Testis (tissue), 3 donors: Measurements from ENCODE around the gene GARNL3. TPM values are rescaled to one million over a fixed set of nuclear protein-coding genes. Genes with fewer than 3 reads are reported as not detected.

Experiments used
- DNase-seq: peaks from one replicate; pipeline ENCODE4 v3.0.0-alpha.2; 2019
- H3K27ac ChIP-seq, 2 donors: fragments of 200-600 bp; sonication (generic); one replicate each; pipeline ENCODE4 v1.5.1; 2019
- H3K27me3 ChIP-seq: fragments of 200-600 bp; sonication (generic); one replicate; pipeline ENCODE4 v1.5.1; 2019
- H3K36me3 ChIP-seq: fragments of 200-600 bp; sonication (generic); one replicate; pipeline ENCODE4 v1.5.1; 2017; ENCODE audit warnings: low read depth; ENCODE audit errors: missing control alignments
- H3K4me1 ChIP-seq: fragments of 200-600 bp; sonication (generic); one replicate; pipeline ENCODE4 v1.5.1; 2019
- H3K4me3 ChIP-seq, 2 donors: fragments of 200-600 bp; sonication (generic); one replicate each; pipeline ENCODE4 v1.5.1; 2017 to 2019
- H3K9me3 ChIP-seq: fragments of 200-600 bp; sonication (generic); one replicate; pipeline ENCODE4 v1.5.1; 2017
- POLR2A ChIP-seq: fragments of 450-650 bp; IDR thresholded peaks from one replicate; pipeline ENCODE4 v1.6.1; 2017; ENCODE audit warnings: antibody characterized with exemption, mild to moderate bottlenecking, moderate library complexity
- WGBS, 2 donors: methylation state at CpG; one replicate each; pipeline ENCODE4 v1.1.5; 2018; 5-methylcytosine and 5-hydroxymethylcytosine counted together
- intact Hi-C: fragments of 100-400 bp; cut with DNase I; formaldehyde crosslinking; loops from one replicate; pipeline ENCODE4 v1.15.1; 2023; ENCODE audit warnings: low total_unique reads
- polyA plus RNA-seq: library from polyadenylated mRNA; stranded (reverse); fragments of 350-450 nt; fragmentation: Illumina TruSeq; extraction: RNeasy Lipid Tissue Mini Kit (QIAGEN cat#74804); gene quantifications from one replicate; pipeline ENCODE4 v1.2.3, GENCODE V29; 2014; ENCODE audit warnings: low read depth, low replicate concordance; ENCODE audit not compliant: insufficient read depth
- total RNA-seq, 2 donors: library from RNA; depleted of rRNA; stranded (reverse); fragments of >200 nt; gene quantifications; one replicate each; pipeline ENCODE4 v1.2.3, GENCODE V29; 2016
- TF ChIP-seq, protein P1 (sequence below), 3 experiments: fragments of 450-650 bp in 2 of 3; fragments of 200-600 bp in 1 of 3; sonication (generic) in 1 of 3; IDR thresholded peaks; one replicate each; pipeline ENCODE4 v1.5.1; 2016 to 2019; ENCODE audit warnings: antibody characterized with exemption in 3 of 3, mild to moderate bottlenecking in 2 of 3, moderate library complexity in 1 of 3

GARNL3 gene
- total and polyA plus RNA-seq, 3 donors from 2014 or later: 12.9 to 42.8 (median 25.9) TPM

DNA sequence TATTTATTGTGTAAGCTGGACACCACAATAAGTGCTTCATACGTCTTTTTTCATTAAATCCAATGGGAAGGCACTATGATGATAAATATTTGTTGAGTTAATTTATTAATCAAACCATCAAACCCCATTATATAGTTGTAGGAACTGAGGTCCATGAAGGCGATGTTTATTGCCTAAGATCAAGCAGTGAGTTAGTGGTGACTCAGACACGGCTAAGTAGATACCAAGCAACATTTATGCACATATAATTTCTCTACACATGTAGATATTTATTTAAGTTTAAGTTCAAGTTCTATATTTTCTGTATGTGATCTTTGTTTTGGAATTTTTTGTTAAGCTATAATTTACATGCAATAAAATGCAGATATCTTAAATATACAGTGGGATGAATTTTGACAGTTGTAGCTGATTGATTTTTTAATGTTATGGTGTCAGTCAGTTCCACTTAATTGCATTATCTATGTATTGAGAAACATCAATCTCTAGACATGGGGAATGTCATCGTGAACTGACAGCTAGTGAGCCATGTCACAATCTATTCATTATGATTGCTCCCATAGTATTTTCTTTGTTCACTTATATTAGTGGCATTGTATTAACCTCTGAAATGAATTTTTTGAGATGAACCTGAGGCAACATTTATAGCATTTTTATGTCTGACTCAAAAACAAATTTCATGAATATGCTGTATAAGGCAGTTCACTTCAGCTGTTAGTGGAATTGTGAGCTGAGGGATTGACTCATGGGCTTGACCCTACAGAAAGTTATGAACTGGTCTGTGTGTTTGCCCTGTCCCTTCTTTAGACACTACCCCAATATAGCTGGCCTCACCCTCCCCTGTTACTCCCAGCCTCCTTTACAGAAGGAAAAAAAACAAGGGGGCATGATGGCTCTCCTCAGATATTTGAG is 11.9 kb upstream of the GARNL3 start:
- DNase-seq: no peak
- no peak overlapping the region for H3K4me3 ChIP-seq
- no peaks in the 10 kb centered on the region for H3K4me1 ChIP-seq
- no peak overlapping the region for H3K27ac ChIP-seq
- H3K27me3 ChIP-seq: no peaks in the 10 kb centered on the region
- no peaks in the 10 kb centered on the region for H3K9me3 ChIP-seq
- no peaks in the 10 kb centered on the region for H3K36me3 ChIP-seq
- intact Hi-C loops: no loop called here
- TF ChIP-seq, protein P1, sequence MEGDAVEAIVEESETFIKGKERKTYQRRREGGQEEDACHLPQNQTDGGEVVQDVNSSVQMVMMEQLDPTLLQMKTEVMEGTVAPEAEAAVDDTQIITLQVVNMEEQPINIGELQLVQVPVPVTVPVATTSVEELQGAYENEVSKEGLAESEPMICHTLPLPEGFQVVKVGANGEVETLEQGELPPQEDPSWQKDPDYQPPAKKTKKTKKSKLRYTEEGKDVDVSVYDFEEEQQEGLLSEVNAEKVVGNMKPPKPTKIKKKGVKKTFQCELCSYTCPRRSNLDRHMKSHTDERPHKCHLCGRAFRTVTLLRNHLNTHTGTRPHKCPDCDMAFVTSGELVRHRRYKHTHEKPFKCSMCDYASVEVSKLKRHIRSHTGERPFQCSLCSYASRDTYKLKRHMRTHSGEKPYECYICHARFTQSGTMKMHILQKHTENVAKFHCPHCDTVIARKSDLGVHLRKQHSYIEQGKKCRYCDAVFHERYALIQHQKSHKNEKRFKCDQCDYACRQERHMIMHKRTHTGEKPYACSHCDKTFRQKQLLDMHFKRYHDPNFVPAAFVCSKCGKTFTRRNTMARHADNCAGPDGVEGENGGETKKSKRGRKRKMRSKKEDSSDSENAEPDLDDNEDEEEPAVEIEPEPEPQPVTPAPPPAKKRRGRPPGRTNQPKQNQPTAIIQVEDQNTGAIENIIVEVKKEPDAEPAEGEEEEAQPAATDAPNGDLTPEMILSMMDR (IDR thresholded peaks at IDR 0.05): no peak
- no peak for TF ChIP-seq POLR2A
- 90 to 97% methylated on average over 4 of the region's 4 CpGs for WGBS, 2 donors

DNA sequence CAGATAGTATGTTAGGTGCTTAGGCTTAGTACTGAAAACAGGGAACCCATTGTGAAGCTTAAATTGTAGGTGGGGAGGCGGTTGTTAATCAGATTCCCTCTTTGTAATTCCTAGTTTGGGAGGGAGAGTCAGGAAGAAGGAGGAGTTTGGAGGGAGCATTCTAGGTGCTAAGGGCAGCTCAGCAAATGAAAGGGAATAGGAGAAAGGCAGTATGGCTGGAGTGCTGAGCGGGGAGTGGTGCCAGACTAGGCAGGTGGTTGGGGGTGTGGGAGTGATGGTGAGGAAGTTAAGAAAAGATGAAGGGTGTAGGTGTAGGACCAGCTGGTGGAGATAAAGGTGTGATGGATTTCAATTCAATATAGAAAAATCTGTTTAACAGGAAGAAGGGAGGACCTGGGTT is 11.1 kb upstream of the GARNL3 start:
- 88% methylated on average over 2 of the region's 2 CpGs for WGBS, 2 donors
- TF ChIP-seq, protein P1 (IDR thresholded peaks at IDR 0.05): no peak
- TF ChIP-seq POLR2A: no peak

DNA sequence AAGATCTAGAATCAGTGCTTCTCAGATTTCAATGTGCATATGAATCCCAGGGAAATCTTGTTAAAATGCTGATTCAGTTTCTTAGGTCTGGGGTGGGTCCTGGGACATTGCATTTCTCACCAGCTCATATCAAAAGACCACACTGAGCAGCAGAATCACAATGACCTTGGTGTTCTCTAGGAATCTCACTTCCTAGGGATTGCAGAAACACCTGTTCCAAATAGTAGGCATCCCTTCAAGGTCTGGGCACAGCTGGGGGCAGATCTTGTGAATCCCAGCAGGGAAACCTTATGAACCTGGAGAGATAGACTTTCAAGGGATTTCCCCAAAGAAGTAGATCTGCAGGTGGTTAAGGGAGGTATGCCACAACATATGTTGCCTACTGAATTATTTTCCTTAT is 8.9 kb upstream of the GARNL3 start:
- no peaks in the 10 kb centered on the region for H3K4me1 ChIP-seq
- no peak overlapping the region for H3K27ac ChIP-seq
- H3K4me3 ChIP-seq: no peak overlapping the region
- TF ChIP-seq, protein P1 (IDR thresholded peaks at IDR 0.05): no peak
- TF ChIP-seq POLR2A: no peak
- DNase-seq: no peak
- intact Hi-C loops: no loop called here
- H3K27me3 ChIP-seq: no peaks in the 10 kb centered on the region
- no peaks in the 10 kb centered on the region for H3K9me3 ChIP-seq
- H3K36me3 ChIP-seq: no peaks in the 10 kb centered on the region

More for the DNA sequence above, 11.1 kb upstream of the GARNL3 start:
- H3K27me3 ChIP-seq: no peaks in the 10 kb centered on the region
- H3K4me1 ChIP-seq: no peaks in the 10 kb centered on the region
- no peak overlapping the region for H3K27ac ChIP-seq
- intact Hi-C loops: no loop called here
- no peaks in the 10 kb centered on the region for H3K36me3 ChIP-seq
- H3K4me3 ChIP-seq: no peak overlapping the region
- DNase-seq: no peak
- H3K9me3 ChIP-seq: no peaks in the 10 kb centered on the region

DNA sequence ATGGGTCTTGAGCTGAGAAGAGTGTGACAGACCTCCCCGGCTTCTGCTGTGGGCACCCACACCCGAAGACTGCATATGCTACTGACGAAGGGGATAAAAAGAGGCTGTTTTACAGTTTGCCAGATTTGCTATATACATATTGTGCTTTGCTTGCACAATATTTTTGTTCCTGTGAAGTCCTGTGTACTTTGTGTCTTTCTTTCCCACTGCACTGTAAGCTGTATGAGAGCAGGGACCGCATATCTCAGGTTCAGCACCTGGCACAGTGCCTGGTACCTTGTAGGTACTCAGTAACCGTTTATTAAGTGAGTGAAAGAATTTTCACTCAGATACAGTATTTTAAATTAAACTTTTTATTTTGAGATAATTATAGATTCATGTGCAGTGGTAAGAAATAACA is 8.2 kb upstream of the GARNL3 start:
- 89 to 95% methylated on average over 5 of the region's 5 CpGs for WGBS, 2 donors
- Histone ChIP-seq H3K4me3 (no peak overlapping the region), H3K36me3 (no peaks in the 10 kb centered on the region), H3K4me1 (no peaks in the 10 kb centered on the region), H3K27ac (no peak overlapping the region), H3K9me3 (no peaks in the 10 kb centered on the region), H3K27me3 (no peaks in the 10 kb centered on the region)
- intact Hi-C loops: no loop called here
- TF ChIP-seq, protein P1 (IDR thresholded peaks at IDR 0.05): no peak
- no peak for TF ChIP-seq POLR2A
- DNase-seq: no peak
